HCT116 (cell line): ENCODE measurements around the gene PFN2. TPM values are rescaled to one million over a fixed set of nuclear protein-coding genes. Genes with fewer than 3 reads are reported as not detected.
"Not testable (repeated sequence)": the region's sequence is repeated elsewhere in the genome, so short reads cannot be mapped to it uniquely, and the experiment has no call there.

Experiments used
- ATAC-seq: fragments of 200-7000 bp; cut with Tn5 transposase; 2 replicates; pipeline ENCODE4 v1.9.1; 2020; ENCODE audit warnings: mild to moderate bottlenecking, moderate library complexity
- BruUV-seq: library from RNA; stranded (reverse); fragments of 400-500 nt; replicated peaks from 2 replicates; lab custom pipeline; 2021; lab: Mats Ljungman, UMichigan
- CTCF ChIA-PET: fragments of 300-600 bp; sonication (Branson Sonifier 250); formaldehyde crosslinking; loops from one replicate; lab custom pipeline; 2021; ENCODE audit warnings: antibody characterized with exemption; lab: Charles Lee
- POLR2A ChIA-PET: fragments of 300-600, 350-600 bp; sonication (Branson Sonifier 250); formaldehyde crosslinking; loops from one replicate; lab custom pipeline; 2021; ENCODE audit warnings: antibody characterized with exemption; lab: Charles Lee
- RAD21 ChIA-PET, 2 experiments: fragments of 300-600 bp; sonication (Branson Sonifier 250); formaldehyde crosslinking; loops; one replicate each; lab custom pipeline; 2023; ENCODE audit warnings: low total read pairs in 2 of 2; ENCODE audit not compliant: uncharacterized antibody in 2 of 2, unreplicated experiment in 2 of 2, low non-redundant PET in 1 of 2; lab: Charles Lee
- DNase-seq: peaks from one replicate; pipeline ENCODE4 v3.0.0-alpha.2; 2010; ENCODE audit warnings: low read depth, low spot score
- H2AFZ ChIP-seq: fragments of 200-600 bp; shearing (Covaris generic), sonication (generic); 2 replicates; pipeline ENCODE4 v1.6.1; 2017; ENCODE audit warnings: low read depth, mixed run types, mixed read lengths, antibody characterized with exemption, low read length; ENCODE audit not compliant: poor library complexity, severe bottlenecking
- H3K27ac ChIP-seq: 2 replicates; pipeline ENCODE4 v1.5.1; 2012; ENCODE audit warnings: low read depth, low read length
- H3K27me3 ChIP-seq: fragments of 200-600 bp; sonication (generic); 2 replicates; pipeline ENCODE4 v1.6.1; 2016; ENCODE audit warnings: mixed run types, low read length, mixed read lengths; ENCODE audit not compliant: insufficient read depth
- H3K36me3 ChIP-seq, 2 experiments: fragments of 200-500 bp in 1 of 2; fragments of 200-600 bp in 1 of 2; sonication (Bioruptor generic) in 1 of 2; sonication (generic) in 1 of 2; 2 replicates each; pipeline versions ENCODE4 v1.5.1 to v1.6.1; 2014 to 2016; ENCODE audit warnings: low read length in 2 of 2, inconsistent platforms in 1 of 2, mixed read lengths in 1 of 2, mixed run types in 1 of 2; ENCODE audit not compliant: insufficient read depth in 2 of 2, control insufficient read depth in 1 of 2
- H3K4me1 ChIP-seq, 2 experiments: fragments of 200-600 bp in 1 of 2; sonication (generic) in 1 of 2; 2 replicates each; pipeline versions ENCODE4 v1.5.1 to v1.6.1; 2012 to 2017; ENCODE audit warnings: low read length in 2 of 2, inconsistent platforms in 1 of 2, mild to moderate bottlenecking in 1 of 2, mixed read lengths in 1 of 2, mixed run types in 1 of 2, moderate library complexity in 1 of 2; ENCODE audit not compliant: insufficient read depth in 2 of 2, control insufficient read depth in 1 of 2
- H3K4me2 ChIP-seq: fragments of 200-600 bp; sonication (generic); 2 replicates; pipeline ENCODE4 v1.6.1; 2017; ENCODE audit warnings: mixed run types, low read length, mixed read lengths
- H3K4me3 ChIP-seq, 2 experiments: fragments of 200-600 bp in 1 of 2; sonication (generic) in 1 of 2; replicated peaks in 1 of 2; 2 replicates each; pipeline ENCODE4 v1.5.1; 2011 to 2016; ENCODE audit warnings: low read length in 2 of 2, control low read depth in 1 of 2, low read depth in 1 of 2, mild to moderate bottlenecking in 1 of 2, mixed read lengths in 1 of 2, mixed run types in 1 of 2
- H3K79me2 ChIP-seq: fragments of 200-600 bp; sonication (generic); 2 replicates; pipeline ENCODE4 v1.6.1; 2017; ENCODE audit warnings: mild to moderate bottlenecking, mixed run types, low read length, moderate library complexity, mixed read lengths; ENCODE audit not compliant: insufficient read depth
- H3K9ac ChIP-seq: fragments of 200-600 bp; sonication (generic); 2 replicates; pipeline ENCODE4 v1.6.1; 2016; ENCODE audit warnings: low read length, mixed read lengths
- H3K9me2 ChIP-seq: fragments of 200-600 bp; sonication (generic), shearing (Covaris generic); 2 replicates; pipeline ENCODE4 v1.6.1; 2017; ENCODE audit warnings: mixed run types, mild to moderate bottlenecking, moderate library complexity; ENCODE audit not compliant: insufficient read depth
- H3K9me3 ChIP-seq, 2 experiments: fragments of 200-500 bp in 1 of 2; fragments of 200-600 bp in 1 of 2; sonication (Bioruptor generic) in 1 of 2; sonication (generic) in 1 of 2; 2 replicates each; pipeline ENCODE4 v1.6.1; 2014 to 2017; ENCODE audit warnings: low read length in 2 of 2, mixed read lengths in 2 of 2, inconsistent platforms in 1 of 2, low read depth in 1 of 2, mild to moderate bottlenecking in 1 of 2, mixed run types in 1 of 2, moderate library complexity in 1 of 2; ENCODE audit not compliant: control insufficient read depth in 1 of 2, insufficient read depth in 1 of 2
- H4K20me1 ChIP-seq: fragments of 200-600 bp; sonication (generic), shearing (Covaris generic); 2 replicates; pipeline ENCODE4 v1.6.1; 2017; ENCODE audit warnings: mixed run types, mild to moderate bottlenecking, moderate library complexity; ENCODE audit not compliant: insufficient read depth
- ATF3 ChIP-seq: IDR thresholded peaks from 2 replicates; pipeline ENCODE4 v1.6.1; 2012
- CBX3 ChIP-seq: IDR thresholded peaks from 2 replicates; pipeline ENCODE4 v1.6.1; 2012; ENCODE audit warnings: low read depth
- EGR1 ChIP-seq: IDR thresholded peaks from 2 replicates; pipeline ENCODE4 v1.6.1; 2012; ENCODE audit warnings: low read depth
- ELF1 ChIP-seq: IDR thresholded peaks from 2 replicates; pipeline ENCODE4 v1.6.1; 2012; ENCODE audit warnings: low read depth, borderline replicate concordance
- EZH2phosphoT487 ChIP-seq: fragments of 200-600 bp; IDR thresholded peaks from 2 replicates; pipeline ENCODE4 v1.6.1; 2018; ENCODE audit warnings: antibody characterized with exemption, borderline replicate concordance
- FOSL1 ChIP-seq: IDR thresholded peaks from 2 replicates; pipeline ENCODE4 v1.6.1; 2012; ENCODE audit warnings: low read depth
- JUND ChIP-seq: IDR thresholded peaks from 2 replicates; pipeline ENCODE4 v1.6.1; 2012
- MAX ChIP-seq: IDR thresholded peaks from 2 replicates; pipeline ENCODE4 v1.6.1; 2012
- POLR2AphosphoS5 ChIP-seq: IDR thresholded peaks from 2 replicates; pipeline ENCODE4 v1.6.1; 2011; ENCODE audit warnings: mild to moderate bottlenecking, low read depth, low read length, moderate library complexity
- SIN3A ChIP-seq: IDR thresholded peaks from 2 replicates; pipeline ENCODE4 v1.6.1; 2012; ENCODE audit warnings: low read depth
- SRF ChIP-seq: IDR thresholded peaks from 2 replicates; pipeline ENCODE4 v1.6.1; 2012; ENCODE audit warnings: low read depth
- TCF7L2 ChIP-seq: IDR thresholded peaks from 2 replicates; pipeline ENCODE4 v1.7.0; 2011; ENCODE audit warnings: borderline replicate concordance, inconsistent platforms; ENCODE audit not compliant: insufficient read depth, insufficient read length; ENCODE audit errors: extremely low read depth
- ZFX ChIP-seq: fragments of 450-650 bp; IDR thresholded peaks from 2 replicates; pipeline ENCODE4 v1.6.1; 2017
- ZNF274 ChIP-seq: fragments of 200-500 bp; sonication (Bioruptor generic); IDR thresholded peaks from 2 replicates; pipeline ENCODE4 v1.6.1; 2014; ENCODE audit warnings: mild to moderate bottlenecking, low read depth, low read length, inconsistent platforms
- intact Hi-C: fragments of 100-400 bp; cut with micrococcal nuclease; formaldehyde crosslinking; loops from 2 replicates; pipeline ENCODE4 v1.10.0; 2022
- total RNA-seq: library from RNA; stranded (reverse); gene quantifications from one replicate; pipeline ENCODE4 v1.2.1, GENCODE V29; 2021; ENCODE audit not compliant: unreplicated experiment
- TF ChIP-seq, protein P1 (sequence below): IDR thresholded peaks from 2 replicates; pipeline ENCODE4 v1.6.1; 2011; ENCODE audit warnings: mild to moderate bottlenecking, low read length, moderate library complexity; ENCODE audit not compliant: insufficient replicate concordance; ENCODE audit errors: extremely low read depth
- TF ChIP-seq, protein P2 (sequence below), 3 experiments: fragments of 200-600 bp in 1 of 3; sonication (generic) in 1 of 3; IDR thresholded peaks in 2 of 3; conservative IDR thresholded peaks in 1 of 3; 2 replicates each; pipeline ENCODE4 v1.5.1; 2012 to 2017; ENCODE audit warnings: low read depth in 2 of 3, low read length in 2 of 3, antibody characterized with exemption in 1 of 3, borderline replicate concordance in 1 of 3, control low read depth in 1 of 3, mild to moderate bottlenecking in 1 of 3, mixed read lengths in 1 of 3, mixed run types in 1 of 3, moderate library complexity in 1 of 3; ENCODE audit not compliant: insufficient read depth in 1 of 3

Gene PFN2
- total RNA-seq, 1 experiment from 2014 or later: 131 TPM

- POLR2A ChIA-PET, H4K20me1 ChIP-seq, DNase-seq, H3K4me1 ChIP-seq, H2AFZ ChIP-seq, BruUV-seq, H3K4me3 ChIP-seq, H3K4me2 ChIP-seq, H3K9me3 ChIP-seq, intact Hi-C loops, H3K27me3 ChIP-seq, H3K9me2 ChIP-seq, H3K36me3 ChIP-seq, H3K9ac ChIP-seq, RAD21 ChIA-PET, H3K79me2 ChIP-seq, H3K27ac ChIP-seq: not testable (repeated sequence)
- ATAC-seq: peak; percentile 99
- CTCF ChIA-PET: interaction anchor here (1.4 kb wide), 1 partner anchor 202 kb away, joined by 6 read pairs; no protein-coding TSS in a partner anchor
Measured at GRCh38 chr3:149981979-149982378, 11.3 kb upstream of the PFN2 start.

DNA sequence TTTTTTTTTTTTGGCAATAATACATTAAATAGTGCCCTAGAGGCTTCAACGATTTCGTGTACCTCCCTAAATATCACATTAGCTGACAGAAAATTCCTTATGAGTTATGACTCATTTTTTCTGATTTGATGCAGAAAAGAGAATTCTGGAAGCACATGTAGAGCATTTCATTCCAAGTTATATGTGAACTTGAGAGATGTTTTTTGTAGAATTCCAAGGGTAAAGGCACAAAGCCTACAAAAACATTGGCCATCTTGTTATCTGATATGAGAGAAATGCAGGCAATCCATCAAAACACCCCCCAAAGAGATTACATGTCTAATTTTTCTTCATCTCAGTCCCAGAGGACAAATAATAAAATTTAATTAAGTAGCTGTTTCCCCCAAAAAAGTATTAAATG, 6.7 kb upstream of the PFN2 start:
- no peaks in the 10 kb centered on the region for H4K20me1 ChIP-seq
- BruUV-seq: no TSS peak
- CTCF ChIA-PET: no interaction called here
- no peak overlapping the region for H3K9ac ChIP-seq
- intact Hi-C loops: no loop called here
- no peaks in the 10 kb centered on the region for H3K36me3 ChIP-seq
- H3K9me2 ChIP-seq: no peaks in the 10 kb centered on the region
- H3K27ac ChIP-seq: no peak overlapping the region
- no peak for ATAC-seq
- no peak overlapping the region for H3K4me3 ChIP-seq
- no peaks in the 10 kb centered on the region for H3K27me3 ChIP-seq
- H3K79me2 ChIP-seq: 0 out of 2 replicates have a peak, but pooled peaks cover under 1% of the 10 kb centered on the region
- no peak overlapping the region for H3K4me2 ChIP-seq
- DNase-seq: no peak
- no peaks in the 10 kb centered on the region for H3K9me3 ChIP-seq
- no peak overlapping the region for H2AFZ ChIP-seq
- no peak for TF ChIP-seq ZFX
- TF ChIP-seq, protein P1, sequence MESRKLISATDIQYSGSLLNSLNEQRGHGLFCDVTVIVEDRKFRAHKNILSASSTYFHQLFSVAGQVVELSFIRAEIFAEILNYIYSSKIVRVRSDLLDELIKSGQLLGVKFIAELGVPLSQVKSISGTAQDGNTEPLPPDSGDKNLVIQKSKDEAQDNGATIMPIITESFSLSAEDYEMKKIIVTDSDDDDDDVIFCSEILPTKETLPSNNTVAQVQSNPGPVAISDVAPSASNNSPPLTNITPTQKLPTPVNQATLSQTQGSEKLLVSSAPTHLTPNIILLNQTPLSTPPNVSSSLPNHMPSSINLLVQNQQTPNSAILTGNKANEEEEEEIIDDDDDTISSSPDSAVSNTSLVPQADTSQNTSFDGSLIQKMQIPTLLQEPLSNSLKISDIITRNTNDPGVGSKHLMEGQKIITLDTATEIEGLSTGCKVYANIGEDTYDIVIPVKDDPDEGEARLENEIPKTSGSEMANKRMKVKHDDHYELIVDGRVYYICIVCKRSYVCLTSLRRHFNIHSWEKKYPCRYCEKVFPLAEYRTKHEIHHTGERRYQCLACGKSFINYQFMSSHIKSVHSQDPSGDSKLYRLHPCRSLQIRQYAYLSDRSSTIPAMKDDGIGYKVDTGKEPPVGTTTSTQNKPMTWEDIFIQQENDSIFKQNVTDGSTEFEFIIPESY: no peak
- no peak for TF ChIP-seq ZNF274
- no peak for TF ChIP-seq SRF
- no peak for TF ChIP-seq EZH2phosphoT487
- TF ChIP-seq JUND: no peak
- TF ChIP-seq POLR2AphosphoS5: no peak
- TF ChIP-seq, protein P2, sequence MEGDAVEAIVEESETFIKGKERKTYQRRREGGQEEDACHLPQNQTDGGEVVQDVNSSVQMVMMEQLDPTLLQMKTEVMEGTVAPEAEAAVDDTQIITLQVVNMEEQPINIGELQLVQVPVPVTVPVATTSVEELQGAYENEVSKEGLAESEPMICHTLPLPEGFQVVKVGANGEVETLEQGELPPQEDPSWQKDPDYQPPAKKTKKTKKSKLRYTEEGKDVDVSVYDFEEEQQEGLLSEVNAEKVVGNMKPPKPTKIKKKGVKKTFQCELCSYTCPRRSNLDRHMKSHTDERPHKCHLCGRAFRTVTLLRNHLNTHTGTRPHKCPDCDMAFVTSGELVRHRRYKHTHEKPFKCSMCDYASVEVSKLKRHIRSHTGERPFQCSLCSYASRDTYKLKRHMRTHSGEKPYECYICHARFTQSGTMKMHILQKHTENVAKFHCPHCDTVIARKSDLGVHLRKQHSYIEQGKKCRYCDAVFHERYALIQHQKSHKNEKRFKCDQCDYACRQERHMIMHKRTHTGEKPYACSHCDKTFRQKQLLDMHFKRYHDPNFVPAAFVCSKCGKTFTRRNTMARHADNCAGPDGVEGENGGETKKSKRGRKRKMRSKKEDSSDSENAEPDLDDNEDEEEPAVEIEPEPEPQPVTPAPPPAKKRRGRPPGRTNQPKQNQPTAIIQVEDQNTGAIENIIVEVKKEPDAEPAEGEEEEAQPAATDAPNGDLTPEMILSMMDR (IDR thresholded peaks at IDR 0.05 in 2 of 3, conservative IDR thresholded peaks at IDR 0.05 in 1 of 3; ENCODE audit: borderline replicate concordance in 1 of 3, insufficient read depth in 1 of 3, low read depth in 2 of 3, low read length in 2 of 3): no peak
- no peak for TF ChIP-seq CBX3
- TF ChIP-seq SIN3A: no peak
- TF ChIP-seq FOSL1: no peak
- TF ChIP-seq TCF7L2: no peak
- TF ChIP-seq EGR1: no peak
- no peak for TF ChIP-seq MAX
- no peak for TF ChIP-seq ELF1
- no peak for TF ChIP-seq ATF3
- peaks cover 0 to under 1% of the 10 kb centered on the region in 2 experiments; a peak in 1 of 4 replicates for H3K4me1 ChIP-seq
- POLR2A ChIA-PET: no interaction called here
- RAD21 ChIA-PET: no interaction called here
